Neural crest cell (in vitro differentiated cells): ENCODE data around the gene ADGRV1. TPM values are rescaled to one million over a fixed set of nuclear protein-coding genes. Genes with fewer than 3 reads are reported as not detected.
"Not testable (repeated sequence)": the region's sequence is repeated elsewhere in the genome, so short reads cannot be mapped to it uniquely, and the experiment has no call there.

Source experiments
- DNase-seq: peaks from one replicate; pipeline ENCODE4 v3.0.0; 2021; ENCODE audit warnings: low read depth, mixed read lengths, low spot score
- H3K27ac Mint-ChIP-seq: one replicate; pipeline ENCODE4 v1.8.0; 2021; ENCODE audit warnings: mild to moderate bottlenecking, mixed read lengths; ENCODE audit not compliant: unreplicated experiment
- H3K27me3 Mint-ChIP-seq: 2 replicates; pipeline ENCODE4 v1.8.0; 2021; ENCODE audit warnings: low read depth, mild to moderate bottlenecking, mixed read lengths
- H3K36me3 Mint-ChIP-seq: 2 replicates; pipeline ENCODE4 v1.8.0; 2021; ENCODE audit warnings: low read depth, mild to moderate bottlenecking, mixed read lengths
- H3K4me1 Mint-ChIP-seq: 2 replicates; pipeline ENCODE4 v1.8.0; 2021; ENCODE audit warnings: mixed read lengths
- H3K4me3 Mint-ChIP-seq: one replicate; pipeline ENCODE4 v1.8.0; 2021; ENCODE audit warnings: mild to moderate bottlenecking, mixed read lengths
- H3K9me3 Mint-ChIP-seq: 2 replicates; pipeline ENCODE4 v1.8.0; 2021; ENCODE audit warnings: mixed read lengths
- CTCF ChIP-seq: fragments of 200-600 bp; sonication (generic); conservative IDR thresholded peaks from 2 replicates; pipeline ENCODE4 v1.5.0; 2021; ENCODE audit warnings: antibody characterized with exemption, mild to moderate bottlenecking
- total RNA-seq: library from RNA; stranded (reverse); gene quantifications from 2 replicates; pipeline ENCODE4 v1.2.1, GENCODE V29; 2021

Gene ADGRV1
- total RNA-seq, 1 donor from 2014 or later: 43.4 TPM

GRCh38 chr5:90810211-90810610 is 251.6 kb downstream of the ADGRV1 start:
- H3K4me1 Mint-ChIP-seq: no peaks in the 10 kb centered on the region
- no peak for TF ChIP-seq CTCF

GRCh38 chr5:90813392-90813791 is 254.8 kb downstream of the ADGRV1 start:
- Mint-ChIP-seq H3K27ac (no peak overlapping the region), H3K4me3 (no peak overlapping the region), H3K27me3 (no peaks in the 10 kb centered on the region), H3K9me3 (no peaks in the 10 kb centered on the region), H3K4me1 (no peaks in the 10 kb centered on the region), H3K36me3 (peaks cover 14% of the 10 kb centered on the region)
- no peak for DNase-seq
- no peak for TF ChIP-seq CTCF

More at GRCh38 chr5:90810211-90810610, 251.6 kb downstream of the ADGRV1 start:
- Mint-ChIP-seq H3K27me3 (no peaks in the 10 kb centered on the region), H3K27ac (no peak overlapping the region), H3K9me3 (no peaks in the 10 kb centered on the region), H3K36me3 (peaks cover 13% of the 10 kb centered on the region), H3K4me3 (no peak overlapping the region)
- no peak for DNase-seq

- H3K4me3 Mint-ChIP-seq, H3K27me3 Mint-ChIP-seq, H3K4me1 Mint-ChIP-seq, DNase-seq, H3K9me3 Mint-ChIP-seq, H3K27ac Mint-ChIP-seq: not testable (repeated sequence)
- peaks cover 12% of the 10 kb centered on the region for H3K36me3 Mint-ChIP-seq
These were observed 263.5 kb downstream of the ADGRV1 start for GRCh38 chr5:90822062-90822461.

GRCh38 chr5:90824436-90824835 is 265.8 kb downstream of the ADGRV1 start:
- peaks cover 12% of the 10 kb centered on the region for H3K36me3 Mint-ChIP-seq
- no peaks in the 10 kb centered on the region for H3K4me1 Mint-ChIP-seq
- no peaks in the 10 kb centered on the region for H3K9me3 Mint-ChIP-seq
- H3K4me3 Mint-ChIP-seq: no peak overlapping the region
- H3K27ac Mint-ChIP-seq: no peak overlapping the region
- no peaks in the 10 kb centered on the region for H3K27me3 Mint-ChIP-seq
- no peak for TF ChIP-seq CTCF
- DNase-seq: no peak

GRCh38 chr5:90830058-90830457 is 271.5 kb downstream of the ADGRV1 start:
- no peaks in the 10 kb centered on the region for H3K27me3 Mint-ChIP-seq
- no peak overlapping the region for H3K4me3 Mint-ChIP-seq
- peaks cover 25% of the 10 kb centered on the region for H3K36me3 Mint-ChIP-seq
- H3K27ac Mint-ChIP-seq: no peak overlapping the region
- H3K9me3 Mint-ChIP-seq: peaks cover 10% of the 10 kb centered on the region
- no peak for DNase-seq
- no peaks in the 10 kb centered on the region for H3K4me1 Mint-ChIP-seq
- no peak for TF ChIP-seq CTCF

GRCh38 chr5:90833753-90834152 is 275.2 kb downstream of the ADGRV1 start:
- no peak overlapping the region for H3K4me3 Mint-ChIP-seq
- peaks cover 37% of the 10 kb centered on the region for H3K36me3 Mint-ChIP-seq
- no peak overlapping the region for H3K27ac Mint-ChIP-seq
- no peaks in the 10 kb centered on the region for H3K4me1 Mint-ChIP-seq
- H3K27me3 Mint-ChIP-seq: no peaks in the 10 kb centered on the region
- no peak for DNase-seq
- no peak for TF ChIP-seq CTCF
- H3K9me3 Mint-ChIP-seq: peaks cover 10% of the 10 kb centered on the region
